Breast epithelium (tissue), 3 donors: ENCODE measurements around the gene FCHSD2.

Experiments
- CTCF ChIP-seq, 3 donors: fragments of 450-650 bp; IDR thresholded peaks; one replicate each; pipeline ENCODE4 v1.5.1; 2016 to 2017; ENCODE audit warnings: antibody characterized with exemption in 3 of 3, mild to moderate bottlenecking in 3 of 3, moderate library complexity in 3 of 3
- POLR2A ChIP-seq: fragments of 450-650 bp; IDR thresholded peaks from one replicate; pipeline ENCODE4 v1.6.1; 2016; ENCODE audit warnings: antibody characterized with exemption, mild to moderate bottlenecking, moderate library complexity
- POLR2AphosphoS5 ChIP-seq, 3 donors: sonication (generic); formaldehyde crosslinking; IDR thresholded peaks; one replicate each; pipeline ENCODE4 v1.6.1; 2017; ENCODE audit warnings: antibody characterized with exemption in 3 of 3

GRCh38 chr11:73040046-73040445 lies 102.1 kb downstream of the FCHSD2 start:
- TF ChIP-seq POLR2A: no peak
- TF ChIP-seq CTCF (IDR thresholded peaks at IDR 0.05): no peak
- no peak for TF ChIP-seq POLR2AphosphoS5 (IDR thresholded peaks at IDR 0.05)
